HG03064 (cell line): Measurements from ENCODE around the gene CWC27.
"Not testable (repeated sequence)": the region's sequence is repeated elsewhere in the genome, so short reads cannot be mapped to it uniquely, and the experiment has no call there.

Experiments used
- ATAC-seq: cut with Tn5 transposase; IDR thresholded peaks from one replicate; pipeline ENCODE4 v1.9.1; 2021; ENCODE audit warnings: low read depth; ENCODE audit not compliant: unreplicated experiment

The CWC27 gene

GRCh38 chr5:64784451-64785025, 15.8 kb downstream of the CWC27 start:
- ATAC-seq = peak; percentile 83

GRCh38 chr5:64786372-64786771, 17.6 kb downstream of the CWC27 start:
- ATAC-seq = no peak

- ATAC-seq = no peak
These were observed 19.4 kb downstream of the CWC27 start for GRCh38 chr5:64788156-64788555.

GRCh38 chr5:64789457-64789856, 20.7 kb downstream of the CWC27 start:
- no peak for ATAC-seq

- no peak for ATAC-seq
These were observed 21.5 kb downstream of the CWC27 start for GRCh38 chr5:64790210-64790609.

- no peak for ATAC-seq
These were observed 23.7 kb downstream of the CWC27 start for GRCh38 chr5:64792469-64792868.

- no peak for ATAC-seq
These were observed 25.5 kb downstream of the CWC27 start for GRCh38 chr5:64794053-64794770.

- ATAC-seq = no peak
These were observed 27.6 kb downstream of the CWC27 start for GRCh38 chr5:64796301-64796700.

- ATAC-seq = no peak
These were observed 32.2 kb downstream of the CWC27 start for GRCh38 chr5:64800926-64801325.

GRCh38 chr5:64806537-64806936, 37.8 kb downstream of the CWC27 start:
- ATAC-seq = no peak

- ATAC-seq = no peak
These were observed 38.8 kb downstream of the CWC27 start for GRCh38 chr5:64807520-64807919.

GRCh38 chr5:64811050-64811640, 42.4 kb downstream of the CWC27 start:
- no peak for ATAC-seq

GRCh38 chr5:64814073-64814472, 45.3 kb downstream of the CWC27 start:
- ATAC-seq = peak; percentile 89

GRCh38 chr5:64818245-64818644, 49.5 kb downstream of the CWC27 start:
- ATAC-seq = no peak

- ATAC-seq = not testable (repeated sequence)
These were observed 50.6 kb downstream of the CWC27 start for GRCh38 chr5:64819345-64819744.

GRCh38 chr5:64822320-64822719, 53.6 kb downstream of the CWC27 start:
- ATAC-seq = no peak

GRCh38 chr5:64826541-64826940, 57.8 kb downstream of the CWC27 start:
- ATAC-seq = no peak

GRCh38 chr5:64827703-64828102, 59.0 kb downstream of the CWC27 start:
- no peak for ATAC-seq

- not testable (repeated sequence) for ATAC-seq
These were observed 61.9 kb downstream of the CWC27 start for GRCh38 chr5:64830650-64831049.

- ATAC-seq = no peak
These were observed 63.3 kb downstream of the CWC27 start for GRCh38 chr5:64831996-64832395.

- no peak for ATAC-seq
These were observed 65.3 kb downstream of the CWC27 start for GRCh38 chr5:64834037-64834436.

- no peak for ATAC-seq
These were observed 65.9 kb downstream of the CWC27 start for GRCh38 chr5:64834611-64835010.
